Measurements from ENCODE around the gene DGLUCY.

Gene DGLUCY

GRCh38 chr14:91082282-91082681, 31.6 kb upstream of the DGLUCY start:
- CTCF ChIA-PET, result no interaction called here
- Histone ChIP-seq H3K27ac (ENCODE audit: extremely low read depth, low read depth, low read length) (no peak overlapping the region), H3K9me3 (ENCODE audit: control insufficient read depth, insufficient read depth, low read depth, low read length) (no peaks in the 10 kb centered on the region), H3K36me3 (ENCODE audit: control insufficient read depth in 2 of 2, insufficient read depth in 1 of 2, low read length in 2 of 2) (no peaks in the 10 kb centered on the region), H3K4me3 (ENCODE audit: low read depth, low read length) (no peak overlapping the region), H3K4me1 (ENCODE audit: control insufficient read depth, insufficient read depth, low read length) (no peaks in the 10 kb centered on the region)
- POLR2A ChIA-PET, result no interaction called here
- TF ChIP-seq ZNF112 (tag by site-specific recombination; IDR thresholded peaks at IDR 0.05) (no peak), IKZF3 (tag by site-specific recombination; IDR thresholded peaks at IDR 0.05) (no peak), HOXC10 (CRISPR knock-in tag; IDR thresholded peaks at IDR 0.05) (no peak), ZNF366 (tag by site-specific recombination; conservative IDR thresholded peaks at IDR 0.05) (no peak), ZNF248 (tag by site-specific recombination; IDR thresholded peaks at IDR 0.05) (no peak), ZNF426 (tag by site-specific recombination; IDR thresholded peaks at IDR 0.05) (no peak), ZFP41 (tag by site-specific recombination; IDR thresholded peaks at IDR 0.05; ENCODE audit: borderline replicate concordance) (no peak), INSM2 (tag by site-specific recombination; IDR thresholded peaks at IDR 0.05) (no peak), ZNF311 (tag by site-specific recombination; IDR thresholded peaks at IDR 0.05; ENCODE audit: borderline replicate concordance) (no peak), GLIS1 (tag by site-specific recombination; IDR thresholded peaks at IDR 0.05) (no peak), ZEB2 (tag by site-specific recombination; IDR thresholded peaks at IDR 0.05) (no peak), ZNF140 (tag by site-specific recombination; IDR thresholded peaks at IDR 0.05) (no peak), HOXA7 (CRISPR knock-in tag; IDR thresholded peaks at IDR 0.05; ENCODE audit: borderline replicate concordance) (no peak)

GRCh38 chr14:91084516-91084915, 29.4 kb upstream of the DGLUCY start:
- H3K36me3 ChIP-seq (ENCODE audit: control insufficient read depth in 2 of 2, insufficient read depth in 1 of 2, low read length in 2 of 2), result no peaks in the 10 kb centered on the region
- H3K27ac ChIP-seq (ENCODE audit: extremely low read depth, low read depth, low read length), result no peak overlapping the region
- no peaks in the 10 kb centered on the region for H3K9me3 ChIP-seq (ENCODE audit: control insufficient read depth, insufficient read depth, low read depth, low read length)
- POLR2A ChIA-PET, result no interaction called here
- H3K4me3 ChIP-seq (ENCODE audit: low read depth, low read length), result no peak overlapping the region
- H3K4me1 ChIP-seq (ENCODE audit: control insufficient read depth, insufficient read depth, low read length), result no peaks in the 10 kb centered on the region
- CTCF ChIA-PET, result interaction anchor here (0.6 to 0.7 kb wide), 2 partner anchors 88 to 475 kb away, joined by 4 to 9 read pairs; no protein-coding TSS in a partner anchor
- TF ChIP-seq WT1 (tag by site-specific recombination; IDR thresholded peaks at IDR 0.05) (no peak), ZNF670 (tag by site-specific recombination; IDR thresholded peaks at IDR 0.05; ENCODE audit: low read depth) (no peak), FEZF1 (tag by site-specific recombination; IDR thresholded peaks at IDR 0.05) (no peak), ZNF768 (tag by site-specific recombination; IDR thresholded peaks at IDR 0.05) (no peak), ZBTB17 (tag by site-specific recombination; IDR thresholded peaks at IDR 0.05) (no peak), ZNF660 (tag by site-specific recombination; IDR thresholded peaks at IDR 0.05) (no peak), ZBTB48 (tag by site-specific recombination; IDR thresholded peaks at IDR 0.05) (no peak), ZNF548 (tag by site-specific recombination; IDR thresholded peaks at IDR 0.05) (no peak), ZNF510 (tag by site-specific recombination; IDR thresholded peaks at IDR 0.05; ENCODE audit: insufficient replicate concordance) (no peak), ZNF664 (tag by site-specific recombination; IDR thresholded peaks at IDR 0.05) (no peak), ZNF148 (tag by site-specific recombination; IDR thresholded peaks at IDR 0.05; ENCODE audit: borderline replicate concordance) (no peak), ZNF280C (tag by site-specific recombination; IDR thresholded peaks at IDR 0.05) (no peak), HOXD13 (CRISPR knock-in tag; IDR thresholded peaks at IDR 0.05; ENCODE audit: borderline replicate concordance) (no peak), ZNF518A (tag by site-specific recombination; conservative IDR thresholded peaks at IDR 0.05; ENCODE audit: low read depth) (no peak)
